Colon (tissue), 2 donors: ENCODE measurements around the gene MAP3K15.

Source experiments
- FAIRE-seq: peaks from 2 replicates; lab custom pipeline; 2012; peaks lifted over from hg19 to GRCh38; lab: Jason Lieb, UNC
- donor health status: control.
- donor health status: control.

Gene MAP3K15

DNA sequence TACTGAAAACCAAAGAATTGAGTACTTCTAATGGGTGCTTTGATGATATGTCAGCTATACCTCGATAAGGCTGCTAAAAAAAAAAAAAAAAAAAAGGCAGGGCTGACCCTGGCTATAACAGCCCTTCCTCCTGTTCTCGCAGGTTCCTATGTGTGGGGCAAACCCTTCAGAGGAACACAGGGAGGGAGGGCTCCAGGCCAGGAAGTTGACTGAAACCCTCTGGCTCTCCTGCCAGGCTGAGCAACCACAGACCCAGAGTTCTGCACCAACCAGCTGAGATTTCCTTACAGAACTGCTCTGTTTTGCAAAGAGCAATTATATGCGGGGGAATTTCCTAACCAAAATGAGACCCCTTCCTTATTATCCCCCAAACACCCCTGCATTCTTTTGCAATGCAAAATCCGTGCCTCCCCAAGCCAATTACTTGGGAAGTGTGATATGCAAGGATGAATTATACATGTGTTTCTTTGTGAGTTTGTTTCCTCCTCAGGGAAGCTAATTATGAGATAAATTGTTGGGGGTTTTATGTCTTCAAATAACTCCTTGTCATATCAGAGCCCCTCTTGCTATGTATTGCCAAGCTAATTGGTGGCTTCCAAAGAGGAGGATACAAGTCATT lies 126.0 kb downstream of the MAP3K15 start:
- no peak for FAIRE-seq

- no peak for FAIRE-seq
Measured at GRCh38 chrX:19388741-19389140, 126.6 kb downstream of the MAP3K15 start.

DNA sequence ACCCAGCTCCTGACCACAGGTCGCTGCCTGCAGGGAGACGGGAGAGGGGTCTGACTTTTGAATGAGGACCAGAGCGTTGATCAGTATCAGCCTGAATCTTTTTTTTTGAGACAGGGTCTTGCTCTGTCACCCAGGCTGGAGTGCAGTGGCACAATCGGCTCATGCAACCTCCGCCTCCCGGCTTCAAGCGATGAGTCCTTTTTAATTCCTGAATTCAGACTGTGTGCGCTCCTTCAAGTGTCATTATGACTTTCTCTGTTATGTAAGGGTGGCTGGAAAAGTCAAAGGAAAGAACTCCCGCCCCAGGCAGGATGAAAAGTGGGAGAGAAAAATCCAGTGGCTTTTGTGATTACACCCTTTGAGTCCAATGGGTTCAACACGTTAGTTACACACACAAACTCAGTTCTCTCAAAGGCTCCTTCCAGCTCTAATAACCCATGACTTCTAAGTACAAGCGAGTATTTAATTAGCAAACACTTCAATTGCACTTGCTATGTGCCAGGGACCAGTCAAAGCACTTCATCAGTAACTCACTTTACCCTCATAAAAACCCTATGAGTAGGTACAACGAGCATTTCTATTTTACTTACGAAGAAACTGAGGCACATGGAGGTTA lies 127.1 kb downstream of the MAP3K15 start:
- no peak for FAIRE-seq

DNA sequence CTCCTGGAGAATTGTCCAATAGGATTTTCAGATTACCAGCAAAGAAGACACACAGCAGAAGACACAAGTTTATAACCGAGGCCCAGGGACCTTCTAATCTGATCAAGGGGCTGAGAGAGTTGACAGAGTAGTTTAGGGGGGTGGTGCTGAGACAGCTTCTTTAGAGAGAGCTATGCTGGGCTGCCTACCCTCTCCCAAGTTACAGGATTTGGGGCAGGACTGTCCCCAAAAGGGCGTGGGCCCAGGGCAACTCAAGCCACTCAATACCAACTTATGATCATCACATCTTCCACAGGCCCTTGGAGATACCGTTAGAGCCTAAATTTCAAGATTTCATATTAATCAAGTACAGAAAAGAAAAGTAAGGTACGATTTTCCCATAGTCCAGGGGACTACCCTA lies 128.6 kb downstream of the MAP3K15 start:
- FAIRE-seq, result no peak

DNA sequence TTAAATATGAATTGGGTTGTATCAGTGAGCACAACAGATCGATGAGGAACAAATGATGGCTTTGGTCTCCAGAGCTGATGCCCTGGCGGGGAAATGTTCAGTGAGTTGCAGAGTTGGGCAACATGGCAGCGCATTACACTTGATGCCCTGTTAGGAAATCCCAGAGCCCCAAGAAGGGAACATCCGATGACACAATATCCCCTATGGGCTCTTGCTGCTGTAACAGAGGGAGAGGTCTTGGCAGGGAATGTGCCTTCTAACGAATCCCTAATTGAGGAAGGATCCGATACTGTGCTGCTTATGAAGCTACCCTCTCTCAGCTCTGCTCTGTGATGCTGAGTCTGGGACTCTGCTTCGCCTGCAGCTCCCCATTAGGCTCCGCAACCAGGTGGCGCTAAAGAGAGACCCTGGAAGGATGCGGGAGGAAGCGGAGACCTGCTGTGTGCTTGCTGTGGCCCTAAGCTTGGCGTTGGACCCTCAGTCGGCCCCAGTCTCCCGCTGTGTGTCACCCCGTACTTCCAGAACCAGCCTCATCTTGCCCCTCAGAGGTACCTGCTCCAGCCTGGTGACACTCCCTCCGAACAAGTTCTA lies 132.7 kb downstream of the MAP3K15 start:
- FAIRE-seq, result no peak

GRCh38 chrX:19381326-19381725 lies 134.0 kb downstream of the MAP3K15 start:
- no peak for FAIRE-seq

DNA sequence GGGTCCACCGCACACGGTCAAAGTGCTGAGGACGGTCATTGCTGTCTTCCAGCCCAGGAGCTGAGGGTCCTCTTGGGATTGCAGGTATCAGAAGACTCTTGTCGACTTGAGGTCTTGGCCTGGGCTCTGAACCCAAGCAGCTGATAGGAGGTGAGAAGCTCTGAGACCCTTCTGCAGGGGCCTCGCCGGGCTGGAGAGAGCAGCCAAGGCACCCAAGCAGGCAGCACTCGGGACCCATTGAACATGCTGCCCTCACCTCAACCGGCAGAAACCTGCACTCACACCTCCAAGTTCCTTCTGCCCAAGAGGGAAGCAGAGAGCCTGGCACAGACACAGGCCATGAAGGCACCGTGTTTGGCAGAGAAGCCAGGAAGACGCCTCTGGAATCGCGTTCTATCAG lies 137.5 kb downstream of the MAP3K15 start:
- FAIRE-seq, result no peak

DNA sequence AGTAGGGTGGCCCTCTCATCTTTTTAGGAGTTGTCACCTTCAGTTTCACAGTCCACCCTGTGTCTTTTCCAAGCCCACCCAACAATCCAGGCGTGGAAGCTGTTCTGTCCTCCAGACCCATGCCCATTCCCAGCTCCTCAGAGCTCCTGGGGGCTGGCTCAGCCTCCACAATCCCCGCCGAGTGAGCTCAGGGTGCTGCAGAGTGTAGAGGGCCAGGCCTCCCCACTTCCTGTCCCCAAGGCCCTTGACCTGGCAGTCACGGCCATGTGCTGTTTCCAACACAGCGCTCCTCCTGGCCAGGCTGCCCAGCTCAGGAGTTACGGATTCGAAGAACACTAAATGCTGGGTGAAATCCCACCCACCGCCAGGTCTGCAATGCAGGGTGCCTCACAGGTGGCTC lies 139.8 kb downstream of the MAP3K15 start:
- FAIRE-seq, result no peak

GRCh38 chrX:19373351-19373891 lies 141.9 kb downstream of the MAP3K15 start:
- FAIRE-seq, result no peak

- no peak for FAIRE-seq
Measured at GRCh38 chrX:19372547-19373331, 142.6 kb downstream of the MAP3K15 start.

DNA sequence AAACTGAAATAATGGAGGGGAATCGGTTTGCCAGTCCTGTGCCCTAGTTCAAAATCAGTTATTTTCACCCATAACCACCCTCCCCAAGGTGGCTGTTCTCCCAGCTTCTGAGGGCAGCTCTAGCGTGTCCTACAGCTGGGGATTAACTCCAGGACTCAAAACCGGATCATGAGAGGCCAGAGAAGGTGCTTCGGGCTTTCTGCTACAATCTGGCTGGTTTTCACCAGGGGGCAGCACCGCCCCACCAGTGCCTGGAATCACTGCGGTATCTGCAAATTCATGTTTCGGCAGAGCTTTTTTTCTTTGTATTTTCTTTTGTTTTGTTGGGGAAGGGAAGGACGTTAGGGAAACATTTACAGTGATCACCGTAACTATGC lies 143.2 kb downstream of the MAP3K15 start:
- no peak for FAIRE-seq

DNA sequence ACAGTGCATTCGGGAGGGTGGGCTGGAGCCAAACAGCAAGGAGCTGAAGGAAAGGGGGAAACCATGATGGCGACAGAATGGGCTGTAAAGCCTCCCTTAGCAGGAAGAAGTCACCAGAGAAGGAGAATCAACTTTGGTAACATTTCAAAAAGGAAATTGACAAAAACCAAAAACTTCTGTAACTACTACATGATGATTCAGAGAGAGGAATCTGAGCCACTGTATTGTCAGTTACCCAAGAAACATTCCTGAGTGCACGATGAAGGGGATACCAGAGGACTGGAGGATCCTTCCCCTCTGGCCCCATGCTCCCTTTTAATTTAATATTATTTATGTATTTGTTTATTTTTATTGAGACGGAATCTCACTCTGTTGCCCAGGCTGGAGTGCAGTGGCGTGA lies 145.2 kb downstream of the MAP3K15 start:
- FAIRE-seq, result no peak

GRCh38 chrX:19368576-19368975 lies 146.7 kb downstream of the MAP3K15 start:
- FAIRE-seq, result no peak

- FAIRE-seq, result no peak
Measured at GRCh38 chrX:19361701-19362100, 153.6 kb downstream of the MAP3K15 start.

GRCh38 chrX:19360903-19361302 lies 154.4 kb downstream of the MAP3K15 start:
- no peak for FAIRE-seq

DNA sequence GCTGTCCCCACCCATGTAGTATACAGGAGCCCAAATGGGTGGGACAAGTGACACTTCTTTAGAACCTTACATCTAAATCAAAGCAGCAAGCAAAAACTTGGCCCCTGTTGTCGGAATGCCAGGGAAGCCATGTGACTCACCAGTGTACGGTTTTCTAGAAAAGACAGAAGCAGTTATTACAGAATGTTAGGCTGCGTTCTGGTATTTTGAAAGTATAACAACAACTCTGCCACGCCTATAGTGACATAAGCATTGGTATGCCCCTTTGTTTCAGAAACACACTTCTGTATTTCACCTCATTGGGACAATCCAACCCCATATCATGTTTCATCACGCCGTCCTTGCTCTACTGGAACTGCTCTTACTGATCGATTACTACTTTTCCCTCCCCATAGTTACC lies 156.8 kb downstream of the MAP3K15 start:
- no peak for FAIRE-seq

DNA sequence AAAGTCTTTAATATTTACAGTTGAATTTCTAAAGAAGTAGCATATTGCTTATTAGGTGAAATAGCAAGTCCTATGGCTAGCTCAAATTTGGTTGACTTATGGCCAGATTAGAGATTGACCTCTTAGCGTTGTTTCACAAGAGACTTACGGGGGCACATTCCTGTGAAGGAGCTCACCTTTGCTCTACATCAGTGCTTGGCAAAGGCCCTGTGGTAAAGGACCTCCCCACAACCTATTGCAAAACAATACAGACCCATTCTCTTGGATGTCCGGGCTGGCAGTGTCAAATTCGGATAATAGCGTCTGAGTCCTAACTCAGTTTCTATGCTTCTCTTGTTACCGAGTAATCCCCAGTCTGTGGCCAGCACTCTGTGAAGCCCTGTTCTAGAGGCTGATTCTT lies 160.7 kb downstream of the MAP3K15 start:
- FAIRE-seq, result no peak

DNA sequence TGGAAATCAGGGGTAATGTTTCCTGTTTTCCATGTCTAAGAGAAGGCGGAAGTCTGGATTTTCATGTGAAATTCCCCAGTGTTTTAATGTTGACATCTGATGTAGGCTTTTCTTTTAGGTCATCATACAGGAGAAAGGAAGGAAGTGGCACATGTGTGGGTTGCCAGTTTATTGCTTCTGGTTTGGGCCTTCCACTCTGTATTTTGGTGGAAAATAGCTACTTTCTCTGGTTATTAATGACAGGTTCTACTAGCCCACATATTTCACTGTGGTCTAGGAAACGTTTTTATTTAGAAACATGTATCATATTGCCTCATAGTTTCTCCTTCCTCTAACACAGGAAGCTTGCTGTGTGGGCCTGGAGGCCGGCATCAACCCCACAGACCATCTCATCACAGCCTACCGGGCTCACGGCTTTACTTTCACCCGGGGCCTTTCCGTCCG lies 164.3 kb downstream of the MAP3K15 start:
- FAIRE-seq, result no peak

DNA sequence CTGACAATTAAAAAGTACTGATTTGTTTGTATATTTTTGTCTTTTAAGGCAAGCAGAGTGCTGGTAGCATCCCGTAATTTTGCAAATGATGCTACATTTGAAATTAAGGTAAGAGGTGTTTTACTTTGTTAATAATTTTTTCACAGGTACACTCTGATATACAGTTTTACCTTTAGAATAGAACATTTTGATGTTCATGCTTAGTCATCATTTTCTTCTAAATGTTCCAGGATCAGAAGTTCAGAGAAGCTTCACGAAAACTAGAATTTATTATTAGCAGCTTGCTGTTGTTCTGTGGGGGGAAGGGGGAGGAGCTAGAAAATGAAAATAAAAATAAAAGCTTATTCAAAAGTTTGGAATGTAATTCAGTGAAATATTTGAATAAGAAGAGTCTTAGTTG lies 166.0 kb downstream of the MAP3K15 start:
- no peak for FAIRE-seq

DNA sequence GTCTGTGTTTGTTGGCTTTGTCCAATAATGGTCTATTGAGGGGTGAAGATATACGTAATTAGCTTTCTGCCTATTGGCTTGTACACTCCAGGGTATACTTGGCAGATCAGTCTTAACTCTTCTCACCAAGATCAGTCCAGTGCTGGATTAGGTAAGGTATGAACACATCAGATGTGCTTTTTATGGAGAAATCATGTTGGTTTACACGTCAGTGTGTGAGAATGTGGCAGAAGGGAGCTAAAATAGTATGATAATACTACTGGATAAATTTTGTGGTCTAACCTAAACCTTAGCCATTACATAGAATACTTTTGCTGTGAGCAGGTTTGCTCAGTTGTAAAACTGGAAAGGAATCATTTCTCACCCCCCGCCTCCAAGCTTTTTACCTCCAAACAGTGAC lies 167.4 kb downstream of the MAP3K15 start:
- no peak for FAIRE-seq

DNA sequence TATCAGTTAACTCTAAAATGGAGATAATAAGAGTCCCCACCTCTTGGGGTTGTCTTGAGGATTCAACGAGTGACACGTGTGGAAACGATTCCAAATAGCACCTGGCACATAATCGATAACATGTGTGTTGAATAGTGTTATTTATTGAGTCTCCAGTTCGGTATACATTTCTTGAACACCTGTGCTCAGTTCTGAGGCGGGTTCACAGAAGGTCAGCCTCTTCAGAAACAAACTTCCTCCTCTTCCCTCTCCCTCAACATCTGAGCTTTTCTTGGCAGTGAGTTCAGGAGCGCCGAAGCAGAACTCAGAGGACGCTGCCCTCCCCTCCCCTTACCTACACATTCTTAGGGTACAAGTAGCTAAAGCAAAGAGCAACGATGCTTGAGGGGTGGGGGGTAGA lies 170.6 kb downstream of the MAP3K15 start:
- peak; percentile 5 for FAIRE-seq

- FAIRE-seq, result peak; percentile 96
Measured at GRCh38 chrX:19343535-19344408, 171.5 kb downstream of the MAP3K15 start, which contains the start of gene PDHA1. TSS of gene PDHA1 (plus strand) at chrX:19343927. CDS start at chrX:19344038, 111 bp downstream.
